Posterior cingulate gyrus (tissue), 11 donors: ENCODE results near the gene MPI.
"Not testable (repeated sequence)": the region's sequence is repeated elsewhere in the genome, so short reads cannot be mapped to it uniquely, and the experiment has no call there.

Experiments
- DNase-seq, 10 donors: peaks; one replicate each; pipeline versions ENCODE4 v3.0.0 to v3.0.0-alpha.2; 2020 to 2021; ENCODE audit warnings: mixed read lengths in 3 of 10
- intact Hi-C: fragments of 100-400 bp; cut with DNase I; formaldehyde crosslinking; loops from one replicate; pipeline ENCODE4 v1.15.1; 2023

MPI gene

GRCh38 chr15:74858369-74858740 is 31.5 kb upstream of the MPI start:
- DNase-seq: no peak
- intact Hi-C loops: no loop called here

DNA sequence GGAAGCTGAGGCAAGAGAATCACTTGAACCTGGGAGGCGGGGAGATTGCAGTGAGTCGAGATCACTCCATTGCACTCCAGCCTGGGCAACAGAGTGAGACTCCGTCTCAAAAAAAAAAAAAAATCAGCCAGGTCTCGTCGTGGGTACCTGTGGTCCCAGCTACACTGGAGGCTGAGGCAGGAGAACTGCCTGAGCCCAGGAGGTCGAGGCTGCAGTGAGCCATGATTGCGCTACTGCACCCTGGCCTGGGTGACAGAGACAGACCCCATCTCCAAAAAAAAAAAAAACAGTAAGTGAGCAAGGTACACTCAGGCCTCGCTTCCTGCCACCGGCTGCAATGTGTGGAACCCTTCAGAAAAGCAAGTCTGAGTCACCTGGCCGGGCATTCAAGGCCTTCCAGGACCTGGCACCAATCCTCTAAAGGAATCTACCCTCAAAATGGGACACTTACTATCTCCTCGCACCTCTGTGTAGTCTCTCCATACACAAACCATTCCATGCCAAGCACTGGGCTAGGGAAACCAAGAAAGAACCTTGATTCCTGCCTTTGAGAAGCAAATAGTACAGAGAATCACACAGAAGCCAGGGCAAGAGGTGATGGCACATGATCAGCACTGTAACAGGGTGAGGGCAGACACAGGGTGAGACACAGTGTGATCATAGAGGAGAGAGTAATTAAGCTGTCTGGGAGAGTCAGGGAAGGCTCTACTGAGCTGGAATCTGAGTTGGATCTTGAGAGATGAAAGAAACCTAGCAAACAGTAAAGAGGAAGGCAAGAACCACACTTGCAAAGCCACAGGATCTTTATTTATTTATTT is 26.4 kb upstream of the MPI start:
- peak in 1 of 10 donors; percentile 33 for DNase-seq
- intact Hi-C loops: no loop called here

DNA sequence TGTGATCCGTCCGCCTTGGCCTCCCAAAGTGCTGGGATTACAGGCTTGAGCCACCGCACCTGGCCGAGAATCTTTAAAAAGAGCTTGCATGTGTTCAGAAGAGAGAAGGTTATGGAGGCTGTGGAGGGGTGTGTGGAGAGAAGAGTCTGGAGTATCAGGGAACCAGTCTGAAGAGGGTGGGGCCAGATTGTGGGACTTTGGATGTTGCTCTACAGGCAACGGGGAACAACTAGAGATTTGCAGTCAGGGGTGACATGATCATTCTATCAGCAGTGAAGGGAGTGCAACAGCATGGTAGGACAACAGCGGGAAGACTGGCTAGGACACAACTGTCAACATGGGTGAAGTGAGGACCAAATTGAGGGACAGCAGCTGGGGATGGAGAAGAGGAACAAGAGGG is 25.5 kb upstream of the MPI start:
- intact Hi-C loops: no loop called here
- DNase-seq: peak in 1 of 10 donors; percentile 18

DNA sequence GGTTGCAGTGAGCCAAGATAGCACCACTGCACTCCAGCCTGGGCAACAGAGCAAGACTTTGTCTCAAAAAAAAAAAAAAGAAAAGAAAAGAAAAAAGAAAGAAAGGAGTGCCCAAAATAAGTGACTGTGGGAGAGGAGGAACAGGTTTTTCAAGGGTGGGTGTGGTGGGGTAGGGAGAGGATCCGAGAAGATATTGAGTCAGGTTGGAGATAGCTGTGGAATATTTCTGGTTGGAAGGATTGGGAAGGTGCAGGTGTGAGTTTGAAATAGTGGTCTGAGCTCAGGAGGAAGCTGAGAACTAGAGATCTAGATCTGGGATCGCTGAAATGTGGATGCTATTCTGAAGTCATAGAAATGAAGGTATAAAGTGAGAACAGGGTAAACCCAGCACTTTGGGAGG is 24.5 kb upstream of the MPI start:
- intact Hi-C loops: no loop called here
- DNase-seq: no peak

DNA sequence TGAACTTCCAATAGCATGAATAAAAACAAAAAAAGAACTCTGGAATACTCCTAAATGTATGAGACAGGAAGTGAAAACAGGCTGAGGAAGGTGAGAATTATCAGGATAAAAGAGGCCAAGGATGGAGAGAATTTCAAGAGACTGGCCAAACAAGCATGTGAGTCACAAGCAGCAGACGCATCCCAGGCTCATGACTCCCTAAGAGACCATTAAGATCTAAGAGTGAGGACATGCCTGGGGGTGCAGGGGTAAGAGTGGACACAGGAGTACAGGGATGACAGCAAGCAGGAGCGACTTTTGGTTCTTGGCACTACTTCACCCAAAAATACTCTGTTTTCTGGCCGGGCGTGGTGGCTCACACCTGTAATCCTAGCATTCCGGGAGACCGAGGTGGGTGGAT is 23.8 kb upstream of the MPI start:
- intact Hi-C loops: no loop called here
- DNase-seq: peak in 1 of 10 donors; percentile 36

DNA sequence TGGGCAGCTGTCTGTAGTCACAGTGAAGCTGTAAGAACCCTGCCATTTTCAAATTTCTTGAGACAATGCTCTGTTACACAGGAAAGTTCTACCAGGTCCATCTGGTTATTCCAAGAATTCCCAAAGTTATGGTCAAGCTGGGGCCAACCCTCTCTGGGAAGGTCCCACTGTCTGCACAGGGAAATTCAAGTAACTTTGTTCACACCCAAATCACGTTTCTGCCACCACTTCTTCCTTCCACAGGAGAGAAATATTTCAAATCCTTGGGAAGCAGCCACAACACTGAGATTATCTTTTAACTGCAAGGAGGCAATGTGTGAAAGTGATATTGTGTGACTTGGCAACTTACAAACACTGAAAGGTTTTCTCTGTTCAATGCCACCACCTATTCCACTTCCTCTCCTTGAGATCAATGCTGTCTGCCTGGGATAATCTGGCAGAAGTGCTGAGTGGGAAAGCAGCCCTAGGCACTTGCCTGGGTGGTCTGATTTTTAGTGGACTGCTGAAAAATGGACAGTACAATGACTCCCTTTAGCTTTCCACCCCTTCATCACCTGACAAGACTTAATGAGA is 22.3 kb upstream of the MPI start:
- intact Hi-C loops: no loop called here
- DNase-seq: no peak

- DNase-seq: no peak
- intact Hi-C loops: no loop called here
Measured at GRCh38 chr15:74868059-74868458, 21.8 kb upstream of the MPI start.

- intact Hi-C loops: no loop called here
- DNase-seq: no peak
Measured at GRCh38 chr15:74869372-74869725, 20.5 kb upstream of the MPI start.

DNA sequence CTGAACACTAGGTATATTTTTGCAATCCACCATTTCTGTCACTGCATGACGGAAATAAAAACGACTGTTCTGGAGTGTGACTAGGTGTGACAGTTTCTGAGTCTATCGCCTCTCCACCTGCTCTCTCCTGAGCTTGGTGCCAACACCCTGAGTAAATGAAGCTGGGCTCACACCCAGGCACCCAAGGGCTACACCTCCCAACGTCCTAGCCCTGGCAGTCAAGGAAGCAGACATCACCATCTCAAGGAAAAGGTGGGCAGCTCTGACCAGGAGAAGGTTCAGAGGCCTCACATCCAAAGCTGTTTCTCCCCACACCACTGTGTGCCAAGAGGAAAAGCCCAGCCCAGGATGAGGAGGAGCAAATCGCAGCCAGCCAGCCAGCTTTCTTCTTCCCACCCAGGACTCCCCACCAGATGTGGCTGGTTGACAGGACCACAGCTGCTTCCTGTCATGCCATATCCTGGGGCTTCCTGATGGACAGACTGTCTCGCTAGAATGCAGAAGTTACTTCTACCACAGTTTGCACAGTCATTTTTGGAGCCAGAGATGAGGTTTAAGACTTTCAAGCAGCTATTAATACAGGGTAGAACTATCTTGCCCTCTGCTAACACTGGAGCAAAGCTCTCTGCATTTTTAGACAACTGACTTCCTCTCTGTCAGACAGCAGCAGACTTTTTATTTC is 20.0 kb upstream of the MPI start:
- intact Hi-C loops: loop anchor here (5.0 kb wide), 1 partner anchor 37 kb away; the partner anchor contains the start of gene FAM219B
- DNase-seq: peak in 7 of 10 donors; percentile 23 to 89 (median 48)

DNA sequence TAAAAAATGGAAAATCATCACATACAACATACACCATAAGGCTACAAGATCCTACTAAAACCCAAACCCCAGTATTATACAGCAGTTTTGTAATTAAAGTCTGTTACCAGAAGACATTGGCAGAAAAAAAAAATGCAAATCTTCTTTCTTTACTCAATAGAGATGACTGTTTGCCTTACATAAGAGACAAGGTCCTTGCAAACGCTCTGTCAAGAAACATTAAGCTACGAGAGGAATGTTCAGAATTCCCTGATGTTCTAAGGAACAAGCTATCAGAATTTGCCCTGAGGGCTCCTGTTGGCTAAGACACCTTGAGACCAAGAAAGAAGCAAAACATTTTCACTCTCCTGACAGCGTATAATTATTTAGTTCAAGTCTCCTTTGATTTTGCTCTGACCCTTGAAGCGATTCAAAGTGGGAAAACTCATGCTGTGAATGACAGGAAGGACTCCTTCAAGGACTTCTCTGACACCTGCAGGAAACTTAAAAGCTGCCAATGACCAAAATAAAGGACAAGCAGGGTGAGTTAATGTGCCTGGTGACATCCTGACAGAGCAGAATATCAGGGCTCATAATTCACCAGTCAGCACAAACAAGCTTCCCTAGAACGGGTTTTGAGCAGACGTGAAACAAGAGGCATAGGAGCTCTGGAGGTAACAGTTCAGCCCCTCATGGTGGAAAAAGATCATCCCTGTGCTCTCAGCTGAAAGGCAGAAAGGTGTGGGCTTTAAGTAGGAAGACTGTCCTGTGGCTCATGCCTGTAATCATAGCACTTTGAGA is 19.2 kb upstream of the MPI start:
- no peak for DNase-seq
- intact Hi-C loops: loop anchor here (5.0 kb wide), 1 partner anchor 37 kb away; the partner anchor contains the start of gene FAM219B

GRCh38 chr15:74872702-74873035 is 17.2 kb upstream of the MPI start:
- no peak for DNase-seq
- intact Hi-C loops: loop anchor here (2.0 to 5.0 kb wide), 2 partner anchors 30 to 35 kb away; partner anchors contain the start of genes FAM219B and ULK3

DNA sequence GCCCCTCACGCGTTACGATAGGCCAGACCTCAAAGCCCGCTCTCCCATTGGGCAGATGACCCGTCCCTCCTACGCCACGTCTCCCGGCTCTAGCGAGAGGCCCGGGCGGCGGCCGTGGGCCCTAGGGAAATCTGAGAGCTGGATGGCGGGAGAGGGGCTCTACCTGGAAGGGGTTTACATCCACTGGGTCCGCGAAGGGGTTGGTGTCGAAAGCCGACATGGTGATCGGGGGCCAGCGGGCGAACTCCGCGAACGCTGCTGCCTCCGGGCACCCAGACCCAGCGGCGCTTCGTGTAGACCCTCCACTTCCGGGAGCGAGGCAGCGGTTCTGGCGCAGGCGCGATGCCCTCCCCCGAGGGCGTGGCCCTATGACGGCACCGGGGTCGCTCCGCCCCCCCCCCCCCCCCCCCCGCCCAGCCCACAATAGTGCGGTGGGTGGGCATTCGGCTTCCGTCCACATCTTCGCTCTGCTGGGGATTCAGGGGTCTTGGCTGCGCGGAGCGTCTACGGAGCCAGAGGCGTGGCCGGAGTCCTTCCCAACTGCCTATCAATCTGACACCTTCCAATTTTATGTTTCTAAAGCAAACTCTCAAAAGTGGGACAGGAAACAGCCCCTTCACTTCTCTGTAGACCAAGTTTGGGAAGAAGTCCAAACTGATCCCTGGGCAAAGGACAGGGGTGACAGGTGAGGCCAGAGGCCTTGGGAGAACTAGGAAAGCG is 16.6 kb upstream of the MPI start, which contains the start of gene SCAMP2:
TSS of gene SCAMP2 (minus strand) at position 330 of the 720 bp plus-strand sequence. CDS start at position 220, 110 bp downstream.
- intact Hi-C loops: loop anchor here (2.0 to 5.0 kb wide), 2 partner anchors 30 to 34 kb away; partner anchors contain the start of genes FAM219B and ULK3
- DNase-seq: peak; percentile 92 to 99 (median 95)

- peak in 3 of 10 donors; percentile 3 to 82 (median 25) for DNase-seq
- intact Hi-C loops: loop anchor here (2.0 to 5.0 kb wide), 2 partner anchors 31 to 33 kb away; partner anchors contain the start of genes FAM219B and ULK3
Measured at GRCh38 chr15:74873756-74874424, 16.0 kb upstream of the MPI start.

- DNase-seq: peak in 1 of 10 donors; percentile 1
Measured at GRCh38 chr15:74878273-74878672, 11.6 kb upstream of the MPI start.

DNA sequence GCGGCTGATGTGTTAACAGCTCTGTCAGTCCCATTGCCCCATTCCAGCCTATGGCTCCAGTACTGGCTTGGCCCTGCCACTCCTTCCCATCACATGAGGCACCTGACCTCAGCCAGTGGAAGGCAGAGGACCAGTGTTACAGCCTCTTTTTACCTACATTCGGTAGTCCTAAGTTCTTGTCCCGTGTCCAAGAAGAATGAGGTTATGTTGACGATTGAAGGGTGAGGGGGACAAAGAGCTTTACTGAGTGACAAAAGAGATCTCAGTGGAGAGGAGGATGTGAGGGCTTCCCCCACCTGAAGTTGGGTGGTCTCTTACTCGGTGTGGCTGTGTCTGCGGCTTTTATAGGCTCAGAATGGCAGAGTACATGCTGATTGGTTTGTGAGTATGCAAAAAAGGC is 7.3 kb upstream of the MPI start:
- intact Hi-C loops: no loop called here
- peak in 1 of 10 donors; percentile 17 for DNase-seq

More at GRCh38 chr15:74878273-74878672, 11.6 kb upstream of the MPI start:
- intact Hi-C loops: no loop called here

GRCh38 chr15:74884428-74885223 is 5.2 kb upstream of the MPI start:
- intact Hi-C loops: no loop called here
- peak in 1 of 10 donors; percentile 20 for DNase-seq

- peak in 1 of 10 donors; percentile 18 for DNase-seq
- intact Hi-C loops: no loop called here
Measured at GRCh38 chr15:74885461-74885860, 4.4 kb upstream of the MPI start.

DNA sequence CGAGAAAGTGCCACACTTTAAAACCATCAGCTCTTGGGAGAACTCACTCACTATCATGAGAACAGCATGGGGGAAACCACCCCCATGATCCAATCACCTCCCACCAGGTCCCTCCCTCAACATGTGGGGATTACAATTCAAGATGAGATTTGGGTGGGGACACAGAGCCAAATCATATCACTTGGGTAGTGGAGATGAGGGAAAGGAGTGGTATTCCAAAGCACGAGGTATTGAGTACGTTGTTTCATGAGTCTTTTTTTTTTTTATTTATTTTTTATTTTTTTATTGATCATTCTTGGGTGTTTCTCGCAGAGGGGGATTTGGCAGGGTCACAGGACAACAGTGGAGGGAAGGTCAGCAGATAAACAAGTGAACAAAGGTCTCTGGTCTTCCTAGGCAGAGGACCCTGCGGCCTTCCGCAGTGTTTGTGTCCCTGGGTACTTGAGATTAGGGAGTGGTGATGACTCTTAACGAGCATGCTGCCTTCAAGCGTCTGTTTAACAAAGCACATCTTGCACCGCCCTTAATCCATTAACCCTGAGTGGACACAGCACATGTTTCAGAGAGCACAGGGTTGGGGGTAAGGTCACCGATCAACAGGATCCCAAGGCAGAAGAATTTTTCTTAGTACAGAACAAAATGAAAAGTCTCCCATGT is 2.2 kb upstream of the MPI start:
- intact Hi-C loops: not testable (repeated sequence)
- peak in 1 of 10 donors; percentile 2 for DNase-seq
